Renal cortical epithelial cell (primary cell): Measurements from ENCODE around the gene TFDP2. TPM values are rescaled to one million over a fixed set of nuclear protein-coding genes. Genes with fewer than 3 reads are reported as not detected.
A peak's percentile ranks its signal among the peaks of the same experiment; 100 is the strongest.
"Not testable (repeated sequence)": the region's sequence is repeated elsewhere in the genome, so short reads cannot be mapped to it uniquely, and the experiment has no call there.

Experiments
- DNase-seq: peaks from one replicate; pipeline ENCODE4 v3.0.0-alpha.2; 2011; ENCODE audit warnings: low read depth
- total RNA-seq: library from RNA; depleted of rRNA; stranded (reverse); fragments of >200 nt; gene quantifications from 2 replicates; pipeline ENCODE4 v1.2.3, GENCODE V29; 2014

TFDP2 gene
- total RNA-seq, 1 donor from 2014 or later: 114 TPM

- peak; percentile 71 for DNase-seq
Measured at GRCh38 chr3:142022381-142022780, 127.0 kb downstream of the TFDP2 start.

GRCh38 chr3:142021127-142021526 is 128.2 kb downstream of the TFDP2 start:
- no peak for DNase-seq

- DNase-seq: peak; percentile 66
Measured at GRCh38 chr3:142019794-142020320, 129.5 kb downstream of the TFDP2 start.

- DNase-seq: no peak
Measured at GRCh38 chr3:142013993-142014392, 135.4 kb downstream of the TFDP2 start.

GRCh38 chr3:142013326-142013980 is 135.9 kb downstream of the TFDP2 start:
- DNase-seq: no peak

- no peak for DNase-seq
Measured at GRCh38 chr3:142009029-142009428, 140.3 kb downstream of the TFDP2 start.

- DNase-seq: no peak
Measured at GRCh38 chr3:142007710-142008399, 141.5 kb downstream of the TFDP2 start.

GRCh38 chr3:142004957-142005356 is 144.4 kb downstream of the TFDP2 start:
- not testable (repeated sequence) for DNase-seq

- DNase-seq: no peak
Measured at GRCh38 chr3:142004025-142004424, 145.3 kb downstream of the TFDP2 start.

GRCh38 chr3:142003291-142003690 is 146.1 kb downstream of the TFDP2 start:
- DNase-seq: no peak

- no peak for DNase-seq
Measured at GRCh38 chr3:142000325-142000870, 148.9 kb downstream of the TFDP2 start.

GRCh38 chr3:141998669-141999290 is 150.6 kb downstream of the TFDP2 start:
- peak; percentile 51 for DNase-seq

GRCh38 chr3:141996437-141996836 is 152.9 kb downstream of the TFDP2 start:
- DNase-seq: peak; percentile 98

GRCh38 chr3:141994856-141995255 is 154.5 kb downstream of the TFDP2 start:
- no peak for DNase-seq

GRCh38 chr3:141992512-141992911 is 156.8 kb downstream of the TFDP2 start:
- DNase-seq: peak; percentile 20

GRCh38 chr3:141986548-141987107 is 162.7 kb downstream of the TFDP2 start:
- no peak for DNase-seq

- no peak for DNase-seq
Measured at GRCh38 chr3:141981084-141981483, 168.3 kb downstream of the TFDP2 start.

- peak; percentile 87 for DNase-seq
Measured at GRCh38 chr3:141979050-141979671, 170.2 kb downstream of the TFDP2 start.

GRCh38 chr3:141974777-141975176 is 174.6 kb downstream of the TFDP2 start:
- not testable (repeated sequence) for DNase-seq

- no peak for DNase-seq
Measured at GRCh38 chr3:141972399-141972798, 176.9 kb downstream of the TFDP2 start.

- DNase-seq: no peak
Measured at GRCh38 chr3:141971571-141971970, 177.8 kb downstream of the TFDP2 start.

GRCh38 chr3:141969711-141970110 is 179.6 kb downstream of the TFDP2 start:
- no peak for DNase-seq
